ENCODE data around the gene PHOX2B. TPM values are rescaled to one million over a fixed set of nuclear protein-coding genes. Genes with fewer than 3 reads are reported as not detected.

Gene PHOX2B
- total RNA-seq, 1 experiment from 2014 or later = not detected

Other genes starting within 250 kb of the PHOX2B start
- 34.6 and 49.4 TPM in 2 replicates for gene LIMCH1, start 210.6 kb downstream of the PHOX2B start, total RNA-seq (2014; rRNA removed; shearing (Covaris generic); ENCODE audit: low replicate concordance)
- 28.1 and 37.9 TPM in 2 replicates for gene TMEM33, start 186.7 kb upstream of the PHOX2B start, total RNA-seq (2014; rRNA removed; shearing (Covaris generic); ENCODE audit: low replicate concordance)
- gene DCAF4L1, start 233.0 kb upstream of the PHOX2B start, total RNA-seq (2014; rRNA removed; shearing (Covaris generic); ENCODE audit: low replicate concordance) = 0.03 and 0.37 TPM in 2 replicates
- gene SLC30A9, start 241.8 kb upstream of the PHOX2B start, total RNA-seq (2014; rRNA removed; shearing (Covaris generic); ENCODE audit: low replicate concordance) = 16.3 and 32.2 TPM in 2 replicates

All from MG63 (cell line).